ENCODE results near the gene TFPI2. TPM values are rescaled to one million over a fixed set of nuclear protein-coding genes. Genes with fewer than 3 reads are reported as not detected.

TFPI2 gene
- total RNA-seq, 1 experiment from 2014 or later = 4.4 TPM

DNA sequence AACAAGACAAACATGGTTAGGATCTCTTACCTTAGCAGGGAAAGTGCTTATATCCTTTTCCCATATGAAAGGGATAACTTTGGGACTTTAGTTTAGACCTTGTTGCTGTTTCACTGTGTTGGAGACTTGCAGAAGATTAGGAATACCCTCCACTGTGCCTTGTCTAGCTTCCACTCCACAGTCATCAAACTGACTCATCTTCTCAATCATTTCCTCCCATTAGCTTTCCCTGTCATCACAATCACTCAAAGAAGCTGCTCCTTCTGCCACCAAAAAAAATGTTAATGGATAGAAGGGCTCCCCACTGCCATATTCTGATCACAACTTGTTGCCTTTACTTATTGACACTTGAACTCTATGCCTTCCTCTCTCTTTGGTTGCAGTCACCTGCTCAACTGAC, 47.7 kb upstream of the TFPI2 start:
- H3K14ac ChIP-seq (ENCODE audit: insufficient read depth, low read length) = no peak overlapping the region
- Mint-ChIP-seq H3K27ac (no peak overlapping the region), H3K4me3 (no peak overlapping the region), H3K4me1 (no peaks in the 10 kb centered on the region), H3K9me3 (no peaks in the 10 kb centered on the region; a peak in 2 of 5 replicates), H3K27me3 (ENCODE audit: low read depth) (peaks cover 2% of the 10 kb centered on the region; the same call in 1 of the 2 replicates), H3K36me3 (ENCODE audit: insufficient read depth in 1 of 3, low read depth in 3 of 3) (peaks cover 0 to 3% (median 0%) of the 10 kb centered on the region in 3 experiments; a peak in 1 of 7 replicates)
- H3K9me3 ChIP-seq (ENCODE audit: control insufficient read depth, low read depth, low read length) = no peaks in the 10 kb centered on the region
- H3K4me1 ChIP-seq (ENCODE audit: insufficient read depth, low read length) = no peaks in the 10 kb centered on the region
- H2BK20ac ChIP-seq (ENCODE audit: low read depth, low read length, poor library complexity, severe bottlenecking) = no peak overlapping the region
- no peak overlapping the region for H3K23ac ChIP-seq (ENCODE audit: insufficient read length, low read depth, low read length)
- H4K5ac ChIP-seq (ENCODE audit: insufficient read length, low read depth, low read length) = no peak overlapping the region
- H4K20me1 ChIP-seq (ENCODE audit: control insufficient read depth, insufficient read depth, insufficient read length) = no peaks in the 10 kb centered on the region
- H3K27ac ChIP-seq (ENCODE audit: insufficient read length, low read depth, low read length) = no peak overlapping the region
- no peak overlapping the region for H3K56ac ChIP-seq (ENCODE audit: insufficient read length, low read depth, low read length)
- no peak overlapping the region for H2AK5ac ChIP-seq (ENCODE audit: insufficient read length, low read length)
- H2BK5ac ChIP-seq (ENCODE audit: insufficient read length, low read length) = no peak overlapping the region
- no peak overlapping the region for H2AFZ ChIP-seq (ENCODE audit: low read length)
- H3K23me2 ChIP-seq (ENCODE audit: insufficient read length, low read depth, low read length, poor library complexity, severe bottlenecking) = no peaks in the 10 kb centered on the region
- no peak overlapping the region for H3K4me2 ChIP-seq (ENCODE audit: insufficient read depth, insufficient read length, low read length)
- no peak overlapping the region for H3K4ac ChIP-seq (ENCODE audit: low read depth, low read length)
- H2BK120ac ChIP-seq (ENCODE audit: low read depth, low read length, poor library complexity, severe bottlenecking) = no peak overlapping the region
- no peak overlapping the region for H4K8ac ChIP-seq (replicated peaks; ENCODE audit: insufficient read length, low read depth, low read length)
- no peaks in the 10 kb centered on the region for H3K27me3 ChIP-seq (ENCODE audit: insufficient read depth, low read length)
- no peak overlapping the region for H2BK12ac ChIP-seq (ENCODE audit: insufficient read length, low read depth, low read length)
- no peak overlapping the region for H3K18ac ChIP-seq (ENCODE audit: insufficient read length, low read depth, low read length)
- no peaks in the 10 kb centered on the region for H3K79me1 ChIP-seq (ENCODE audit: insufficient read depth, low read depth, low read length, poor library complexity, severe bottlenecking)
- H3T11ph ChIP-seq (ENCODE audit: low read length) = no peak overlapping the region
- no peak for DNase-seq
- TF ChIP-seq, protein P1, sequence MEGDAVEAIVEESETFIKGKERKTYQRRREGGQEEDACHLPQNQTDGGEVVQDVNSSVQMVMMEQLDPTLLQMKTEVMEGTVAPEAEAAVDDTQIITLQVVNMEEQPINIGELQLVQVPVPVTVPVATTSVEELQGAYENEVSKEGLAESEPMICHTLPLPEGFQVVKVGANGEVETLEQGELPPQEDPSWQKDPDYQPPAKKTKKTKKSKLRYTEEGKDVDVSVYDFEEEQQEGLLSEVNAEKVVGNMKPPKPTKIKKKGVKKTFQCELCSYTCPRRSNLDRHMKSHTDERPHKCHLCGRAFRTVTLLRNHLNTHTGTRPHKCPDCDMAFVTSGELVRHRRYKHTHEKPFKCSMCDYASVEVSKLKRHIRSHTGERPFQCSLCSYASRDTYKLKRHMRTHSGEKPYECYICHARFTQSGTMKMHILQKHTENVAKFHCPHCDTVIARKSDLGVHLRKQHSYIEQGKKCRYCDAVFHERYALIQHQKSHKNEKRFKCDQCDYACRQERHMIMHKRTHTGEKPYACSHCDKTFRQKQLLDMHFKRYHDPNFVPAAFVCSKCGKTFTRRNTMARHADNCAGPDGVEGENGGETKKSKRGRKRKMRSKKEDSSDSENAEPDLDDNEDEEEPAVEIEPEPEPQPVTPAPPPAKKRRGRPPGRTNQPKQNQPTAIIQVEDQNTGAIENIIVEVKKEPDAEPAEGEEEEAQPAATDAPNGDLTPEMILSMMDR (conservative IDR thresholded peaks at IDR 0.05) = no peak
- H2BK15ac ChIP-seq (ENCODE audit: low read depth, low read length) = no peak overlapping the region
- no peak overlapping the region for H3K9ac ChIP-seq (ENCODE audit: extremely low read depth, insufficient read length, low read length)
- H3K79me2 ChIP-seq (ENCODE audit: insufficient read depth, low read length) = no peaks in the 10 kb centered on the region
- no peak overlapping the region for H4K91ac ChIP-seq (ENCODE audit: insufficient read length, low read depth, low read length)
